SKM-1 (cell line): ENCODE results near the gene ASCL5.
"Not testable (repeated sequence)": the region's sequence is repeated elsewhere in the genome, so short reads cannot be mapped to it uniquely, and the experiment has no call there.

ENCODE experiments used
- DNase-seq: peaks from one replicate; lab custom pipeline; 2025; ENCODE audit not compliant: unreplicated experiment; lab: John Stamatoyannopoulos, UW

Gene ASCL5, protein sequence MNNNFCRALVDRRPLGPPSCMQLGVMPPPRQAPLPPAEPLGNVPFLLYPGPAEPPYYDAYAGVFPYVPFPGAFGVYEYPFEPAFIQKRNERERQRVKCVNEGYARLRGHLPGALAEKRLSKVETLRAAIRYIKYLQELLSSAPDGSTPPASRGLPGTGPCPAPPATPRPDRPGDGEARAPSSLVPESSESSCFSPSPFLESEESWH

DNA sequence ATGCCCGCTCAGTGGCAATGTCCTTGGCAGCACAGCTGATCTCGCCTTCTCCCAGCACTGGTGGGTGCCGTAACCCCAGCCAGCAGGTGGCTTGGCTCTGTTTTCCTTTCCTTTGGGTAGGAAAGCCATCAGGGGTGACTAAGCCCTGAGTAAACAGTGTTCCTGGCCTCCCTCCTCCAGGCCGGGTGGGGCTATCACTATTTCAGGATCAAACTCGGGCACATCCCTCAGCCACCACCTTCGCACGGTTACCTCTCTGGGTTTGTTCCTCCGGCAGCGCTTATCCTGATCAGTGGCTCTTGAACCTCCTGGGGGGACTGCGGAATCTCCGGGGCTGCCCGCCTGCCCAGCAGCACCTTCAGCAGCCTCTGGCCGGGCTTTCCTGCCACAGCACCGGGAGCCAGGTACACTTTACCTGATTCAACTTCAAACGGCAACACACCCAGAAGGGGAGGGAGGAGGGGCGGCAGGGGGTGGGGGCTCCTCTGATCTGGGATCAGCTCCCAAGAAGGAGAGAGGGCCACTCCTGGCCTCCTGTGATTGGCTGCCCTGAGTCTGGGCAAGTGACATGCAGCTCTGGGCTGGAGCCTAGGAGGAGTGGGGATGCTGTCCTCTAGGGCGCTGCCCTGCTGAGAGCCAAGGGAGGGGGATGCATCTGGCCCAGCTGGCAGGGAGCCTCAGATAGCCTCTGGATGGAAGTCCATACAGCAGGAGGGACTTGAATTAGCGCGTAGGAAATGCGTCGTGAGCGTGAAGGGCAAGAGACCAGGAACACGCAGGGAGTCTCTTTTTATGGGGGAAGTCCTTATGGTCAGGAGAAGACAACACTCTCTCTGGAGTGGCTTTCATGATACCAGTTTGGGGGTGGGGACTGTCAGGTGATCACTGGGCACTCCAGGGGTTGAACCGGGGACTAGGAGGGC lies at the start of gene ASCL5:
Gene ASCL5 (minus strand): TSS at position 353 of the 923 bp plus-strand sequence. CDS start 11,812 bp downstream, outside the sequence.
- no peak for DNase-seq

DNA sequence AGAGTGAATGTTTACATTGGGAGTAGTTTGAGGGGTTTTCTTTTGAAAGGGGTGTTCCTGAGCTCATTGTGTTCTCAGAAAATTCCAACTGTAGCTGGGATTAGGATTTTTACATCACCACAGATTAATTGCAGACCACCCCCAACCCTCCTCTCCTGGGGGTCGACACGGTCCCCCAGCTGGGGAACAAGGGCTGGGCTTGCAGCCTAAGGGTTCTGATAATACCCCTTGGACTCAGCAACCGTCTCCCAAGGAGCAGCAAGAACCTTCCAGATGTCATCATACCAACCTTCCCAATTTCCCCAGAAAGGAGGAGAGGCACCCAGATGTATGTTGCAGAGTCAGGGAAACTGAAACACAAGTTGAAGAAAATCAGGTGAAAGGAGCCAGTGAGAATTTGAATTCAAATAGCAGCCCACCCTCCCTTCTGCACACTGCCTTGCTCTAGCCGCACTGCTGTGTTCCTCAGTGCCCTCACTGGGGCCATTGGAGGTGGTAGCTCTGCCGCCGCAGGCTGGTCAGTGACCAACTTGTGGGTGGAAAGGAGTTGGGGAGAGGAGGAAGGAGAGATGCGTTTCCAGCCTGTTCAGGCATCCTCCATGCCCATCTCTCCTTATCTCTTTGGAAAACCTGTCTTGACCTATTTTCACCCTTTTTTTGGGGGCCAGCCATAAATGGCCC lies 49.0 kb upstream of the ASCL5 start:
- no peak for DNase-seq

DNA sequence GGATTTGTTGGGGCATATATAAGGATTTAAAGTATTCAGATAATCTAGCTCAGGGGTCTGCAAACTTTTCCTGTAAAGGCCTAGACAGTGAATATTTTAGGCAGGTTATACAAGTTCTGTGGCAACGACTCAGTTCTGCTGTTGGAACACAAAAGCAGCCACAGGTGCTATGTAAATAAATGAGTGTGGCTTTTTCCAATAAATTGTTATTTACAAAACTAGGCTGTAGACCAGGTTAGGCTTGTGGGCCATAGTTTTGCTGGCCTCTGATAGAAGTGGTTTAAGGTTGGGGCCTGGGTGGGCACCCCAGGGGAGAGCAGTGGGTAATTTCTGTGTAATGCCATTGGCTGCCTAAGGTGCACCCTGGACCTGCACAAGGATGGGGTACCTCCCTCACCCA lies 46.8 kb upstream of the ASCL5 start:
- DNase-seq, result no peak

DNA sequence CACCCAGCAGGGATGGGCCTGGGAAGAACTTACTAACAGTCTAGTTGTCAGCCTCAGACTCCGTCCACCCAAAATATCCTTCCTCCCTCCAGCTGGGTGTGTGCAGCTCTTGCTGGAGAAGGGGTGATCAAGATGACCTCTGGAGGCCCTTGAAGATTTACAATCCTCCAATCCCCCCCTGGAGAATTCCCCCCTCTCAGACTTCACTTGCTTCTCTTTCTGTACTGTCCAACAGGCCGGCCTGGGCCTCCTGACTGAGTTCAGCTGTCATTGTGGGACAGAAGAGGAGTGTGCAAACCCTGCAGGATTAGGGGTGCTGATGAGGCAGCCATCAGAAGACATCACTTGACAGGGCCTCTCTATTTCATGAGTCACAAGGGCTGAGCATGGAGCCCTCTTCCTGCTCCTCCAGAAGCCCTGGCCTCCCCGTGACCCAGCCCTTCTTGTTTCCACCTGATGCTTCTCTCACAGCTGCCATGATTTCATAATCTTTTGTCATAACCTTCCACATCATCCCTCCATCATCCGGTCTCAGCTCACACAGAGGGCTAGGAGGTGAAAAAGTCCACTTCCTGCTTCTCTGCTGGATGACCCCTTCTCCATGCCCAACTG lies 46.1 kb upstream of the ASCL5 start:
- peak; percentile 15 for DNase-seq

DNA sequence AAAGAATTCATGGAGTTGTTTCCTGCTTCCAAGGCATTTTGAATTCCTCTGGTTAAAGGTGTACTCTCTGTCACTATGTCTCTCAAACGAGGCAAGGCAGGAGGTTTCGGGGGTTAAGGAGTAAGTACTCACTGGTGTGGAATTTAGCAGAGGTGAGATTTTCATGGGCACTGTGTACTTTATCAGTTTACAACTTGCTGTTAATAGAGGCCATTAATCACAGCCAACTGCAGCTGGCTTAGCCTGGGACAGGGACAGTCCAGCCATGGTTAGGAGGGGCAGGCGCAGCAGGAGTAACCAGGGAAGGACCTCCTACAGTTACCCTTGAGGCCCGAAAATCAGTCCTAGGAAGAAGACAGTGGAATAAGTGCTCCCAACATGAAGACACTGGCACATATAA lies 45.3 kb upstream of the ASCL5 start:
- no peak for DNase-seq

DNA sequence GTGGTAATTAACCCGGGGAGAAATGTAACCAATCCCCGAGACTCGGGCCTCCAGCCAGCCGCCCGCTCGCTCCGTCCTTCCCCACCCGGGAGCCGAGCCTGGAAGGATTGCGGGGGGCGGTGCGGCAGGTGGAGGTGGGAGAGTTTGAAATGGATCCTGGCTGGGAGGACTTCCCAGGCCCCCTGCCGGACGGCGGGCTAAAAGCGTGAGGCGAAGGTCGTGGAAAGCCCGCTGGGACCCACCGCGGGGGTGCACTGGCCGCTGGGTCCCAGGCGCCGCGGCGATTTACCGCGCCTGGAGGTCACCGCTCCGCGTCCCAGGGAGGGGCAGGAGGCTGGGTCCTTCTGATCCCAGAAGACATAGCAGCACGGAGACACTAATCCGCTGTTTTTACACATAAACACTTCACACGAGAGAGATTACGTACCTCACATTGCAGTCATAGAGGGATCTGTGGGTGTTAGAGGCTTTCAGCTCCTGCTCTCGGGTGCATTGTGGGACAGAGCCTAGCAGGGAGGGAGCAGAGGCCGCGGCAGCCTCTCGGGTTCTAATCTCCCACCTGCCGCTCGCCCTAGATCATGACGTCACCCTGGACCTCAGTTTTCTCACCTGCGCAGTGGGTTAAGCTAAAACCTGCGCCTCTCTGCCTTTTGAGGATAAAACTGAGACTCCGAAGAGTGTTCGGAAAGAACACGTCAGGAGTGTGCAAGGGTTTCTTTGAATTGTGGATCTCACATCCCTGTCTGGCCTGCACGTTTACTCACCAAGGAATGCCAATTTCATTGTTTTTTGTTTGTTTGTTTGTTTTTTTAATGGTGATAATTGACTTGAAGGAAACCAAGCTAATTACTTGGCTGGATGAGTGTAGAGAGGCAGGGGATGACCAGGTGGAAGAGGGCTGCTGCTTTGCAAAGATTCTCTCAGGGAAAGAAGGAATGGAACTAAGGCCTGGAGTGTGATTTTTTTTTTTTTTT lies 44.4 kb upstream of the ASCL5 start:
- DNase-seq, result peak; percentile 47

DNA sequence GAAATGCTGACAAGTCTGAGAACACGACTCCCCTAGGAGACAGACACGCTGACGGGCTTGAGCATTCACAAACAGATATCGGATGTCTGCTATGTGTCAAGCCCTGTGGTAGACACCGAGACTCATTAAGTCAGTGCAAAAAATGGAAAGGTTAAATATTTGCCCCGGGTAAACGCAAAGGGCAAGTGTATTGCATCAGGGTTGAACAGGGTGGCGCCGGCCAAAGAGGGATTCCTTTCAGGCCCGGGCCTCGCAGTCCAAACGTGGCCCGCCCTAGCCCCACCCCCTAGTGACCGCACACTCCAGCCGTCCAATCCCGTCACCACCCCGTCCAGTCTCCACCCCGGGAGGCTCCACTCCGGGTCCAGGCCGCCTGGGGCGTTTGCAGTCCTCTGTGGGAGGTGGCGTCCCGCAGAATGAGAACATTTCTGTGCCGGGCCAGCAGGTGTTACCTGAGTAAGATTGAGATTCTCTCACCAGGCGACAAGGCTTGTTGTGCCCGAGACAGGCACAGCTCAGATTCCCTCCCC lies 43.6 kb upstream of the ASCL5 start:
- DNase-seq, result peak; percentile 95

DNA sequence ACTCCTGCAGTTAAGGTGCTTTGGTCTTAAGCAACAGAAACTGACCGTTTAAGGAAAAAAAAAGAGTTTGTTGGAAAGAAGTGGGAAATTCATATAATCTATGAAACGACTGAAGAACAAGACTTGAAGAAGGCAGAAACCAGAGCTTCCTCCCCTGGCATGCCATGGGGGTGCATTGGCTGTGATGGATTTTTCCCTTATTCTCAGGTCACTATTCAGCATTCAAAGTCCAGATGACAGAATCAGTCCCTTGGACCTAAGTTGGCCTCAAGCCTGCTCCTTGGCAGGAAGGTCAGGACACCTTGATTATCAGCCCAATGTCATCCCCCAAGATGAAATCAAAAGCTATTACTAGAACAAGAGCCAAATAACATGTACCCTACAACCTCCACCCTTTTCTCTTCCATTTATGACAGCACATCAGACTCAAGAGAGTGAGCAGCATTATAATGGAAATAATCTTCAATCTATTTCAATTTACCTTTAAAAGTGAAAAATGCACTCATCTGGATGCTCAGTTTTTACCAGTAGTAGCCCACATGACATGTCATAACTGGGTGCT lies 43.1 kb upstream of the ASCL5 start:
- no peak for DNase-seq

DNA sequence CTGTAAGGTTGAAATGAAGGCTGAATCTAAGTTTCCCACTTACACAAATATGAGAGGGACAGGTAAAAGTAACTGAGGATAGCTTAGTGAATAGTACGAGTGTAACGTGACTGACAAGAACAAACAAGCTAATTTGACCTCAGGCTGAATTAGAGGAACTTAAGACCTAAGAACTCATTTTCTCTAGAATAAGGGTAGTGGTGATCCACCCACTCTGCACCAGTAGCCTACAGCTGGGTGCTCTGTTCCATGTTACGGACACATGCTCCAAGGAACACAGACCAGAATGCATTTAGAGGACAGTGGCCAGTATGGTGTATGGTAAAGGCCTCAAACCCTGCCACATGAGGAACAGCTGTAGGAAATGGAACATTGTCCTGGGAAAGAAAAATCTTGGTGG lies 42.2 kb upstream of the ASCL5 start:
- no peak for DNase-seq

DNA sequence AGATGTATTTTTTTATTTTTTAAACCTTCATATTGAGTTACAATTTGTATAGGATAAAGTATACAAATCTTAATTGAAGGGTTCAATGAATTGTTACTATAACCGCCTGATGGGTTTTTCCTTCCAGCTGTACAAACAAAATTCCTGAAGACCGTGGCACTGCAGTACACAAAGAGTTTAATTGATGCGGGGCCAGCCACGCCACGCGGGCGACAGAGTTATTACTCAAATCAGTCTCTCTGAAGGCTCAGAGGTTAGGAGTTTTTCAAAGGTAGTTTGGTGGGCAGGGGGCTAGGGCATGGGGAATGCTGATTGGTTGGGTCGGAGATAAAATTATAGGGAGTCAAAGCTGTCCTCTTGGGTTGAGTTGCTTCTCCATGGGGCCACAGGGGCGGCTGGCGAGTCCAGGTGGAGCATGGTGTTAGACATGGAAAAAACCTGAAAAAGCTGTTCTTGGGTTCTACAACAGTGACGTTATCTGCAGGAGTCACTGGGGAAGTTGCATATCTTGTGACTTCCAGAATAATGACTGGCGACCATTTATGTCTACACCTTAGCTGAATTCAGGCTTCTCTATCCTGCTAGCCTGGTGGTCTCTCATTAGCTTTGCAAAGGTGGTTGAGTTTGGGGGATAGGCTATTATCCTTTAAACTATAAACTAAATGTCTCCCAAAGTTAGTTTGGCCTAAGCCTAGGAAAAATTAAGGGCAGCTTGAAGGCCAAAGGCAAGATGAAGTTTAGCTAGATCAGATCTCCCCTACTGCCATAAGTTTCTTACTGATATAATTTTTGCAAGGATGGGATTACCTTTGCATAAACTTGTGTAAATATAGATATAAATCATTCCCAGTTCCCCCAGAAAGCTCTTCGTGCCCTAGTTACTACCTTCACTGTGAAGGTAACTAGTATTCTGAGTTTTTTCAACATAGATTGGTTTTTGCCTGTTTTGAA lies 40.3 kb upstream of the ASCL5 start:
- DNase-seq, result no peak

DNA sequence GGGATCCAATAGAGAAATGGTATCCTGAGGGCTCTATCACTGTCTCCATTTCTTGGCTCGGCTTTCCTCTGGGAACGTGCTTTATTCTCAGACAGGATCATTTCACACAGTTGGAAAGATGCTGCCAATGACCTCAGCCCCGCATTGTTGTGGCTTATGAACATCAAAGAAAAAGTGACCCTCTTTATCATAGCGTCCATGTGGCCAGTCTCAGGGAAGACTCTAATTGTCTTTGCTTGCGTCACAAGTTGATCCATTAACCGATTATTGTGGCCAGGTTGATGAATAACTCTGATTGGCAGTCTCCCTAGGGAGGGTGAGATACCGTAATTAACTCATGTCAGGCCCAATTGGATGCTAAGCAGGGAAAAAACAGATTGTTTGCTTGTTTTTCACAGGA lies 37.7 kb upstream of the ASCL5 start:
- DNase-seq, result no peak

DNA sequence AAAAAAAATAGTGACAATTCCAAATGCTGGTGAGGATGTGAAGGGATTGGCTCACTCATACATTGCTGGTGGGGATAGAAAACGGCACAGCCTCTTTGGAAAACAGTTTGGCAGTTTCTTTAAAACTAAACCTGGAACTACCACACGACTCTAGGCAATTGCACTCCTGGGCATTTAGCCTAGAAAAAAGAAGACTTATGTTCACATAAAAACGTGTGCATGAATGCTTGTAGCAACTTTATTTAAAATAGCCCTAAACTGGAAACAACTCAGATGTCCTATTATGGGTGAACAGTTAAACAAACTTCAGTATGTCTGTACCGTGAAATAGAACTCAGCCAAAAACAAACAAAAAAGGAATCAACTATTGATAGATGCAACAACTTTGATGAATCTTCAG lies 36.7 kb upstream of the ASCL5 start:
- no peak for DNase-seq

DNA sequence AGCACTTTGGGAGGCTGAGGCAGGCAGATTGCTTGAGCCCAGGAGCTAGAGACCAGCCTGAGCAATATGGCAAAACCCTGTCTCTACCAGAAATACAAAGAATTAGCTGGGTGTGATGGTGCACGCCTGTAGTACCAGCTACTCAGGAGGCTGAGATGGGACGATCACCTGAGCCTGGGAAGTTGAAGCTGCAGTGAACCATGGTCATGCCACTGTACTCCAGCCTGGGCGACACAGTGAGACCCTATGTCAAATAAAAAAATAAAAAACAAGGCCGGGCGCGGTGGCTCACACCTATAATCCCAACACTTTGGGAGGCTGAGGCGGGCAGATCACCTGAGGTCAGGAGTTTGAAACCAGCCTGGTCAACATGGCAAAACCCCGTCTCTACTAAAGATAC lies 36.1 kb upstream of the ASCL5 start:
- DNase-seq, result not testable (repeated sequence)

DNA sequence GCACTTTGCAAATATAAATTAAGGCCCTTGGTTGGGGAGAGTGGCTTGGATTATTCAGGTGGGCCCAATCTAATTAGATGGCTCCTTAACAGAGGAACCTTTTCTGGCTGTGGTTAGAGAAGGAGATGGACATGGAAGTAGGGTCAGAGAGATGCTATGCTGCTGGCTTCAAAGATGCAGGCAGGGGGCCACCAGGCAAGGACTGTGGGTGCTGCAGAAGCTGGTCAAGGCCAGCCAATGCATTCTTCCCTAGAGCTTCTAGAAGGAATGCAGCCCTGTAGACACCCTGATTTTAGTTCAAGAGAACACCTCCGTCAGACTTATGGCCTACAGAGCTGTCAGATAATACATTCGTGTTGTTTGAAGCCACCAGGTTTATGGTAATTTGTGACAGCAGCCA lies 31.0 kb upstream of the ASCL5 start:
- no peak for DNase-seq

DNA sequence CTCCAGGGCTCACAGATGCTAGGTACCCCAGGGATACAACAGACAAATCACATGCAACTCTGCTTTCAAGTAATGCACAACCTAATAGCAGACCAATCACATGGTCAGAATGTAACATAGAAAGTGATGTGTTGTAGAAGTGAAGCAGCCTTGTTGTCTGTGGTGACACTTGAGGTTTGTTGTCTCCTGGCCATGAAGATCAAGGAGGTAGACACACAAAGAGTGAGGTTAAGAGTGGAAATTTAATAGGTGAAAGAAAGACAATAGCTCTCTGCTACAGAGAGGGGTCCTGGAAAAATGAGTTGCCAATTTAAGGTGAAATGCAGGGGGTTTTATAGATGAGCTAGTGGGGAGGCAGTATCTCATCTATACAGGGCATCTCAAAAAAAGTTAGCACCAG lies 29.8 kb upstream of the ASCL5 start:
- no peak for DNase-seq

DNA sequence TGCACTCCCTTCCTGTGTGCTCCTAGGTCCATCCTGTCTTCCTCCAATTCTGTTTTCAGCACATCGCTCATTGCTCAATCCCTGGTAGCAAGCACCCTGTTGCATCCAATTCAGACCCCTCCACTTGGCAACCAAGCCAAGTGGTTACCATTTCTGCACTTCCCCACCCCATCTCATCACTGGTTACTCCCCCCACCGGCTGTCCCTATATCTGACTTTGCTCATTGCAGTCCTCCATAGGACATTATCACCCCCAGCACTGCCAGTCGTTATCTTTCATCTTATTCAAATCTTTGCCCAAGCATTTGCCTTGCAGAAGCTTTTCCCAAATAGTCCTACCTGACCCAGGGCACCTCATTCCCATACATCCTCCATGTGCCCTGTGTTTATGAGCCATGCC lies 29.4 kb upstream of the ASCL5 start:
- no peak for DNase-seq

DNA sequence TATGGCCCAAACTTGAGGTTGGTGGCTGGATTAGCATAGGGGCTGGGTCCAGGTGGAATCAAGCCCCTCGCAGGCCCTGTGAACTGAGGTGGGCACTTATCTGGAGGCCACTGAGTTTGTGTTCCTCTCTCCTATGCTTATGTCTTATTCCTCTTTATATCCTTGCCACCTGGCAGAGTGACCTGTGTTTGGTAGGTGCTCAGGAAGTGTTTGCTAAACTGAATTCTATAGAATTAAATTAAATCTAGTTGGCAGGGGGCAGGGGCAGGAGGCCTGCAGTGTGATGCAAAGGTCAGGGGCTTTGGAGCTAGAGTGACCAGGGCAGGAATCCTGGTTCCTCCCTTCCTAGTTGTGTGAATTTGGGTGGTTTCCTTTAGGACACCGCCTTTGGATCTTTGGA lies 28.4 kb upstream of the ASCL5 start:
- no peak for DNase-seq

DNA sequence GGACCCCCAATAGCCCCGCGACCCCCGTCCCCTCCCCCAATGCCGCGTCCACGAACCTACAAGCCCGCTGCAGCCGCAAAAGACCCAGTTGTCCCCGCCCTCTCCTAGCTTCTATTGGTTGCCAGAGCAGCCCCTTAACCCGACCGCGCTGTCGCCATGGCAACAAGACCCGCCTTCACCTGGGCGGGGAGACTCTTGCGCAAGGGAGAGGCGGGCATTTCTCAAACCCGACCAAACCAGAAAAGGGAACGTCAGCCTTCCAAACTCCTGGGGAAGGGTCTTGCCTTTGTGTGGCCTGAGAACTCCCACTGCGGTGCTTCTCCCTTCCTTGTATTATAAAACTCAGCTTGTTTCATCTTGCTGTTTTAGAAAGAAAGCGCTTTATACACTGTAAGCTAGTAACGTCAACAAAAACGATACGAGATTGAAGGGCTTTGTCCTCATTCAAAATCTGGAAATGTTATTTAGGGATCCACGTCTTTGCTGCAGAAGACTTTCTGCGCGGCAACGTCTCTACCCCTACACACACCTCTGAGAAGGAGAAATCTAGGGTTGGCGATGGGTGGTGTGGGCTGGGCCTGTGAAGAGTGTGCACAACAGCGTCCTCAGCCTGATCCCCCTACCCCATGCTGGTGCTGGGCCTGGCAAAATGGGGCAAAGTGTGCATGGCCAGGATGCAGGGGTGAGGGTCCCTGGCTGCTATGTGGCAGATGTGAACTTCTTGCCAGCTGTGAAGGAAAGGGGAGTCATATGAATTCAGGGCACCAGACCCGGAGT lies 27.6 kb upstream of the ASCL5 start, which contains the start of gene TMEM9:
Gene TMEM9 (minus strand): TSS at position 86 of the 777 bp plus-strand sequence. CDS start 551 bp downstream, outside the sequence.
- DNase-seq, result peak; percentile 94
